Heart left ventricle (tissue), 16 donors: Measurements from ENCODE around the gene AIF1. TPM values are rescaled to one million over a fixed set of nuclear protein-coding genes. Genes with fewer than 3 reads are reported as not detected.
A peak's percentile ranks its signal among the peaks of the same experiment; 100 is the strongest.

Source experiments
- ATAC-seq, 4 donors: fragments of 200-7000 bp; cut with Tn5 transposase; one replicate each; pipeline ENCODE4 v1.9.1; 2020 to 2022; ENCODE audit warnings: moderate library complexity in 4 of 4, mild to moderate bottlenecking in 3 of 4, moderate number of reproducible peaks in 1 of 4
- DNase-seq, 5 donors: peaks; one replicate each; pipeline ENCODE4 v3.0.0-alpha.2; 2020
- H3K27ac ChIP-seq, 12 donors: fragments of 200-600 bp; sonication (generic) in 4 of 12; one replicate each; pipeline versions ENCODE4 v1.5.0 to v1.8.0; 2016 to 2022; ENCODE audit warnings: mild to moderate bottlenecking in 2 of 12
- H3K27me3 ChIP-seq, 9 donors: fragments of 200-600 bp; sonication (generic) in 2 of 9; one replicate each; pipeline versions ENCODE4 v1.5.1 to v1.8.0; 2016 to 2022; ENCODE audit warnings: mild to moderate bottlenecking in 3 of 9
- H3K36me3 ChIP-seq, 9 donors: fragments of 200-600 bp; sonication (generic) in 2 of 9; one replicate each; pipeline versions ENCODE4 v1.5.0 to v1.8.0; 2018 to 2022; ENCODE audit warnings: mild to moderate bottlenecking in 2 of 9
- H3K4me1 ChIP-seq, 12 donors: fragments of 200-600 bp; sonication (generic) in 4 of 12; one replicate each; pipeline versions ENCODE4 v1.5.0 to v1.8.0; 2016 to 2022; ENCODE audit warnings: mild to moderate bottlenecking in 3 of 12
- H3K4me3 ChIP-seq, 12 donors: fragments of 200-600 bp; sonication (generic) in 4 of 12; one replicate each; pipeline versions ENCODE4 v1.5.0 to v1.8.0; 2017 to 2022; ENCODE audit warnings: mild to moderate bottlenecking in 9 of 12, moderate library complexity in 4 of 12
- H3K9me3 ChIP-seq, 12 donors: fragments of 200-600 bp; sonication (generic) in 4 of 12; one replicate each; pipeline versions ENCODE4 v1.5.0 to v1.8.0; 2016 to 2022; ENCODE audit warnings: mild to moderate bottlenecking in 1 of 12
- POLR2A ChIP-seq, 2 donors: fragments of 450-650 bp; IDR thresholded peaks; one replicate each; pipeline ENCODE4 v1.6.1; 2017; ENCODE audit warnings: antibody characterized with exemption in 2 of 2, mild to moderate bottlenecking in 2 of 2, moderate library complexity in 2 of 2
- WGBS, 4 donors: extraction: QIAGEN DNeasy Blood & Tissue Kit in 2 of 4; methylation state at CpG; one replicate each; pipeline versions ENCODE4 v1.1.5 to v1.1.7; 2013 to 2018; 5-methylcytosine and 5-hydroxymethylcytosine counted together
- intact Hi-C, 10 donors: fragments of 100-400 bp; cut with DNase I; formaldehyde crosslinking; loops; one replicate each; pipeline versions ENCODE4 v1.11.1 to v1.14.2; 2022
- polyA plus RNA-seq, 2 donors: library from polyadenylated mRNA; stranded (reverse); fragments of 200-250 nt; gene quantifications; one replicate each; pipeline ENCODE4 v1.2.3, GENCODE V29; 2013
- total RNA-seq, 9 donors: library from RNA; depleted of rRNA in 2 of 9; stranded (reverse); fragments of >200 nt in 2 of 9; fragmentation: NEBNext Ultra II Directional in 3 of 9; extraction: Animal tissue kit (Norgen Biotek cat#: 25700) in 3 of 9; gene quantifications; one replicate each; pipeline versions ENCODE4 v1.1.0 to v1.2.4, GENCODE V29; 2016 to 2023
- TF ChIP-seq, protein P1 (sequence below), 12 donors: fragments of 200-600 bp; sonication (generic) in 4 of 12; IDR thresholded peaks; one replicate each; pipeline versions ENCODE4 v1.5.0 to v1.8.0; 2018 to 2022; ENCODE audit warnings: antibody characterized with exemption in 12 of 12, mild to moderate bottlenecking in 5 of 12
- donor health status: ischemic (EF 13 %, LVEDD 7.1; RV severe dilation, severe dysfunction).
- donor health status: healthy with polysubstance abuse.
- donor health status: DM: no; HTN: yes; CAD: no.
- donor health status: DM: no; HTN: no; CAD: no.
- donor health status: ischemic (EF 25% LVEDD 6.9; RV normal size, moderate dysfunction).
- donor health status: ischemic (EF 25% LVEDD 5.7; RV mildly dilated, moderate dysfunction).
- donor health status: healthy.
- donor health status: DM: yes; HTN: yes; CAD: no.
- donor health status: ischemic (EF 35%, LVEDD 5.7; RV mildly dilated, moderate dysfunction).
- donor health status: nonischemic (EF 11% LVEDD 7.7; RV severe dilation, severe dysfunction).
- donor health status: DM: yes; HTN: yes; CAD: no.
- donor health status: PGD.
- donor health status: ischemic (EF 29% LVEDD 5.4; RV normal size, mild dysfunction).
- donor health status: nonischemic (EF 23%, LVEDD 6.1; RV moderate dilation, normal function).

Gene AIF1
- total and polyA plus RNA-seq, 11 donors: 5.7 to 120 (median 9.5) TPM

DNA sequence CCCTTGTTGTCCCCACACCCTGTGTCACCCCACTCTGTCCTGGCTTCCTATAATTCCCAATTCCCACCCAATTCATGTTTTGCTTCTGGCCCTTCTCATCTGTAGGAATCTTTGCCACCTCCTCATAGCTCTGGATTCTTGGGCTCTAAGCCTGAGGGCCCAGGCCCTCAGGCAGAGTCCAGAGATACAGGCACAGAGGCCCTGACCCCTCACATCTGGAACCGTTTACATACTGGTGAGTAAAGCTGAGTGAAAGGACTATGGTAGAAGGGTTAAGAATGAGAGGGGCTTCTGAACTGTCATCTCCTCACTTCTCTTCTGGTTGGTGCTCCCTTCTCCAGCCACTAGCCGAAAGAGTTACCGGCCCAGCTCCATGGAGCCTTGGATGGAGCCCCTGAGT is 19.1 kb downstream of the AIF1 start:
- no peak for ATAC-seq
- Histone ChIP-seq H3K27me3 (no peaks in the 10 kb centered on the region), H3K4me1 (peaks cover 0 to 4% (median 0%) of the 10 kb centered on the region in 12 donors), H3K9me3 (no peaks in the 10 kb centered on the region), H3K27ac (no peak overlapping the region), H3K36me3 (peaks cover 2 to 100% (median 100%) of the 10 kb centered on the region in 9 donors), H3K4me3 (no peak overlapping the region)
- intact Hi-C loops: no loop called here
- DNase-seq: no peak
- WGBS, 4 donors: 86 to 93% (median 89%) methylated on average over 3 of the region's 3 CpGs
- no peak for TF ChIP-seq POLR2A (IDR thresholded peaks at IDR 0.05)
- TF ChIP-seq, protein P1, sequence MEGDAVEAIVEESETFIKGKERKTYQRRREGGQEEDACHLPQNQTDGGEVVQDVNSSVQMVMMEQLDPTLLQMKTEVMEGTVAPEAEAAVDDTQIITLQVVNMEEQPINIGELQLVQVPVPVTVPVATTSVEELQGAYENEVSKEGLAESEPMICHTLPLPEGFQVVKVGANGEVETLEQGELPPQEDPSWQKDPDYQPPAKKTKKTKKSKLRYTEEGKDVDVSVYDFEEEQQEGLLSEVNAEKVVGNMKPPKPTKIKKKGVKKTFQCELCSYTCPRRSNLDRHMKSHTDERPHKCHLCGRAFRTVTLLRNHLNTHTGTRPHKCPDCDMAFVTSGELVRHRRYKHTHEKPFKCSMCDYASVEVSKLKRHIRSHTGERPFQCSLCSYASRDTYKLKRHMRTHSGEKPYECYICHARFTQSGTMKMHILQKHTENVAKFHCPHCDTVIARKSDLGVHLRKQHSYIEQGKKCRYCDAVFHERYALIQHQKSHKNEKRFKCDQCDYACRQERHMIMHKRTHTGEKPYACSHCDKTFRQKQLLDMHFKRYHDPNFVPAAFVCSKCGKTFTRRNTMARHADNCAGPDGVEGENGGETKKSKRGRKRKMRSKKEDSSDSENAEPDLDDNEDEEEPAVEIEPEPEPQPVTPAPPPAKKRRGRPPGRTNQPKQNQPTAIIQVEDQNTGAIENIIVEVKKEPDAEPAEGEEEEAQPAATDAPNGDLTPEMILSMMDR (IDR thresholded peaks at IDR 0.05): no peak

DNA sequence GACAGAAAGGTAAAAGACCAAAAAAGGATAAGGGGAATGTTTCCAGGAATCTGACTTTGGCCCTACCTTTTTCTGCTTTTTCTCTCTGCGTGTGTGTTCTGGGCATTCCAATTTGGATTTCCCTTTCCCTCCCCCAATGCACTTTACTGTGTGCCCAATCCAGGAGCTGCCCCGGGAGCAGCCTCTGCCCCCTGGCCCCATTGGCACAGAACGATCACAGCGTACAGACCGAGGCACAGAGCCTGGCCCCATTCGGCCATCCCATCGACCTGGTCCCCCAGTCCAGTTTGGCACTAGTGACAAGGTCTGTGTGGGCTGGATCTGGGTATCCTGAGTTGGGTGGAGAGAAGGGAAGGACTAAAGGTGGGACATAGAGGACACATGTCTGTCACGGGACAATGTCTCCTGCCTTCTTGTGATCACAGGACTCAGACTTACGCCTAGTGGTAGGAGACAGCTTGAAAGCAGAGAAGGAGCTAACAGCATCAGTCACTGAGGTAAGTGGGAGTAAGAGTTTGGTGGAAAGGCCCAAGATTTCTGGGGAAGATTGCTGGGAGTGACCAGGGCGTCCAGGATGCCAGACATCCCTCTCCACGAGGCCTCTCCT is 20.0 kb downstream of the AIF1 start:
- intact Hi-C loops: no loop called here
- H3K4me3 ChIP-seq: no peak overlapping the region
- H3K9me3 ChIP-seq: no peaks in the 10 kb centered on the region
- TF ChIP-seq POLR2A (IDR thresholded peaks at IDR 0.05): no peak
- TF ChIP-seq, protein P1 (IDR thresholded peaks at IDR 0.05): no peak
- H3K27me3 ChIP-seq: no peaks in the 10 kb centered on the region
- WGBS, 4 donors: 80 to 83% (median 80%) methylated on average over 11 of the region's 11 CpGs
- peaks cover 0 to 4% (median 0%) of the 10 kb centered on the region in 12 donors for H3K4me1 ChIP-seq
- H3K36me3 ChIP-seq: peaks cover 2 to 100% (median 100%) of the 10 kb centered on the region in 9 donors
- no peak for ATAC-seq
- H3K27ac ChIP-seq: no peak overlapping the region
- no peak for DNase-seq

GRCh38 chr6:31636698-31637596 is 21.9 kb downstream of the AIF1 start:
- Histone ChIP-seq H3K27me3 (no peaks in the 10 kb centered on the region), H3K9me3 (no peaks in the 10 kb centered on the region), H3K36me3 (peaks cover 2 to 100% (median 100%) of the 10 kb centered on the region in 9 donors), H3K4me3 (no peak overlapping the region), H3K4me1 (peaks cover 0 to 4% (median 0%) of the 10 kb centered on the region in 12 donors), H3K27ac (no peak overlapping the region)
- ATAC-seq (peak in 2 of 4 donors; percentile 2 to 5), DNase-seq (no peak)
- 78 to 83% (median 82%) methylated on average over 24 to 27 of the region's 27 CpGs for WGBS, 4 donors
- intact Hi-C loops: no loop called here
- TF ChIP-seq, protein P1 (IDR thresholded peaks at IDR 0.05): no peak
- TF ChIP-seq POLR2A (IDR thresholded peaks at IDR 0.05): no peak

- no peak overlapping the region for H3K4me3 ChIP-seq
- intact Hi-C loops: no loop called here
- peaks cover 7 to 100% (median 100%) of the 10 kb centered on the region in 9 donors for H3K36me3 ChIP-seq
- no peaks in the 10 kb centered on the region for H3K27me3 ChIP-seq
- no peak overlapping the region for H3K27ac ChIP-seq
- no peak for DNase-seq
- H3K4me1 ChIP-seq: no peaks in the 10 kb centered on the region
- 78 to 88% (median 83%) methylated on average over 9 of the region's 9 CpGs for WGBS, 4 donors
- H3K9me3 ChIP-seq: no peaks in the 10 kb centered on the region
- ATAC-seq: no peak
- no peak for TF ChIP-seq POLR2A (IDR thresholded peaks at IDR 0.05)
- TF ChIP-seq, protein P1 (IDR thresholded peaks at IDR 0.05): no peak
These were observed 24.0 kb downstream of the AIF1 start for GRCh38 chr6:31639043-31639442.
